HG03025 (cell line): ENCODE results near the gene OLFM4.
"Not testable (repeated sequence)": the region's sequence is repeated elsewhere in the genome, so short reads cannot be mapped to it uniquely, and the experiment has no call there.

Experiments used
- ATAC-seq: cut with Tn5 transposase; IDR thresholded peaks from one replicate; pipeline ENCODE4 v1.9.1; 2021; ENCODE audit warnings: mild to moderate bottlenecking, moderate library complexity; ENCODE audit not compliant: unreplicated experiment, low FRiP score

Gene OLFM4

GRCh38 chr13:53013113-53013512 lies 15.5 kb upstream of the OLFM4 start:
- no peak for ATAC-seq

GRCh38 chr13:53014018-53014417 lies 14.6 kb upstream of the OLFM4 start:
- not testable (repeated sequence) for ATAC-seq

- ATAC-seq, result no peak
These were observed 13.8 kb upstream of the OLFM4 start for GRCh38 chr13:53014495-53015443.

- ATAC-seq, result no peak
These were observed 12.6 kb upstream of the OLFM4 start for GRCh38 chr13:53015971-53016370.

- no peak for ATAC-seq
These were observed 11.1 kb upstream of the OLFM4 start for GRCh38 chr13:53017433-53017970.

- ATAC-seq, result no peak
These were observed 9.6 kb upstream of the OLFM4 start for GRCh38 chr13:53018690-53019647.

- ATAC-seq, result no peak
These were observed 7.8 kb upstream of the OLFM4 start for GRCh38 chr13:53020764-53021335.

DNA sequence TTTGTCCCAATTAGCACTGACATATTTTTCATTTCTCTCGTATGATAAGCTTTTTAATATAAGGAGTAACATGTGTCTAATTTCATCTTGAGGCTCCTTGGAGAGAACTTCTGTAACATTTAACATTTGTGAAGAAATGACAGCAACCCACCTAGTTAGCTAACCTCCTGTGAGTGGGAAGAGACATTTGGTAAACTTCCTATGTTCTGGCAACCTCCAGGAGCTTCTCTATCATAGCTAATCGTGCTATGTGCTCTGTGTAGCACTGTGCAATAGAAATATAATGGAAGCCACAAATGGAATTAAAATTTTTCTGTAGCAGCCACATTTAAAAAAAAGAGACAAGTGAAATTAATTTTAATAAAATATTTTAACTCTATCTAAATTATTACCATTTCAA lies 5.4 kb upstream of the OLFM4 start:
- ATAC-seq, result no peak

- no peak for ATAC-seq
These were observed 550 bp upstream of the OLFM4 start for GRCh38 chr13:53028063-53028462.

- no peak for ATAC-seq
These were observed 4.2 kb downstream of the OLFM4 start for GRCh38 chr13:53032849-53033248.

DNA sequence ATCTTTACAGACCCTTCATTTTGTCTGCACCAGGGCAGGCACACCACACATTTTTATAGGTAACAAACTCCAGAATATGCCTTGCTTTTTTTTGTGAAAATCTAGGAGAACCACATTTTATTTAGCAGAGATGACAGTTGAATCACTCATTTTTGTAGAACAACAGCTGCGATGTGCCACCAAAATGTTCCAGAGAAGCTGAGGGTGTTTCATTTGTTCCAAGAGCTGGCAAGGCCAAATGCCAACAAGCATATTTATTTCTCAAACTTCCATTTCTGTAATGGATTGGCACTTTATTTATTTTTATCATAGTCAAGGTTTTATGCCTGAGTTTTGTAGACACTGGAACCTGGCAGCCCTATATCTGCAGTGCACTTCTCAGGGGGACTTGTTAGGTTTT lies 10.4 kb downstream of the OLFM4 start:
- ATAC-seq, result no peak

DNA sequence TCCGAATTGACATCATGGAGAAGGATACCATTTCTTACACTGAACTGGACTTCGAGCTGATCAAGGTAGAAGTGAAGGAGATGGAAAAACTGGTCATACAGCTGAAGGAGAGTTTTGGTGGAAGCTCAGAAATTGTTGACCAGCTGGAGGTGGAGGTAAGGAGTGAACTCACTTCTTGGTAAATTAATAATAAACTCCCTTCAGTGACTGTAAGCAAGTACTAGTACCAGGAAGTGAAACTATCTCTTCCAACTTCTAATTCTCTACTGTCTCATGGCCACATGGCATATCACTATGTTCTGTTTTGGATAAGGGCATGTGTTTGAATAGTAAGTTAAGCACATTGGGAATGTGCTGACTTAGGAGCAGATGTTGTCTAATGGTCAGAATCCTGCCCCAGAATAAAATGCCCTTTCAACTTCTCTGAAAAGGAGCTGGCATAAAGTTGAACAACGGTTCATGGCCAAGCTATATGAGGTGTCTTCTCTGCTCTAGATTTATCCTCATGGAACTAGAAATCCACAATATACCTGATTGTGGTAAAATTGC lies 13.4 kb downstream of the OLFM4 start:
- ATAC-seq, result no peak

GRCh38 chr13:53042877-53043276 lies 14.3 kb downstream of the OLFM4 start:
- ATAC-seq, result no peak

DNA sequence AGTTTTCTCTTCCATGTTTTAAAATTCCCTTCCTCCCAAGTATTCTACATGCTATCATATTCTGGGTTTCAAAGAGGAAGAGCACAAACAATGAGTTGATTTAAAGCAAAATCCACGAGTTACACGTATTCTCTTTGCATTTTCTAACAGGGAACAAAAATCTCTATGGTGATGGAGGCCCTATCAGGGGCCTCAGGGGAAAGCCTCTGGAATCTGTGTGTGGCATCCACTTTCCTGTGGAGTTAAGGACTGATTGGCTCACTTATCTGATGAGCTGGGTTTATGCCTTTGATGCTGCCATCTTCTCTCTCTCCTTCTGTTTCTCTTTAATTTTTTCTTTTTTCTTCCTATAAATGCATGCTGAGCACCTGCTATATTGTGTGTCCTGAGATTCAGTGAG lies 14.8 kb downstream of the OLFM4 start:
- ATAC-seq, result no peak

DNA sequence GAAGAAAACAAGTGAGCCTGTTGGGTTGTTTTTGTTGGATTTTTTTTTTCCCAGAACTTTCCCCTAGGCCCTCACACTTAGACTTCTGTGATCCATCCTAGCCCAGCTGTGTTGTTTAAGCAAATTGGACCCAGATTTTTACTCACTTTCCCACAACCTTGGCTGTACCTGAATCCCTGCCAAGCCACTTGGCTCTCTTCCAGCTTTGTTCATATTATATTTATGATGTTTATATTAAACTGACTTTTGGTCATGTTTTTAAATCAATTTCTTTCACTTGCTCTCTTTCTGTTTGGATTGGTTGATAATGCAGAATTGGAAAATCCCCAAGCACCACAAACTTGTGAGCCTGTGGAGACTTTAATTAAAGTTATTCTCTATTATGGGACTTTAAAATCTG lies 16.6 kb downstream of the OLFM4 start:
- ATAC-seq, result no peak

- ATAC-seq, result no peak
These were observed 20.3 kb downstream of the OLFM4 start for GRCh38 chr13:53048880-53049279.

DNA sequence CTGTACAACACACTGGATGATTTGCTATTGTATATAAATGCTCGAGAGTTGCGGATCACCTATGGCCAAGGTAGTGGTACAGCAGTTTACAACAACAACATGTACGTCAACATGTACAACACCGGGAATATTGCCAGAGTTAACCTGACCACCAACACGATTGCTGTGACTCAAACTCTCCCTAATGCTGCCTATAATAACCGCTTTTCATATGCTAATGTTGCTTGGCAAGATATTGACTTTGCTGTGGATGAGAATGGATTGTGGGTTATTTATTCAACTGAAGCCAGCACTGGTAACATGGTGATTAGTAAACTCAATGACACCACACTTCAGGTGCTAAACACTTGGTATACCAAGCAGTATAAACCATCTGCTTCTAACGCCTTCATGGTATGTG lies 21.5 kb downstream of the OLFM4 start:
- ATAC-seq, result no peak

DNA sequence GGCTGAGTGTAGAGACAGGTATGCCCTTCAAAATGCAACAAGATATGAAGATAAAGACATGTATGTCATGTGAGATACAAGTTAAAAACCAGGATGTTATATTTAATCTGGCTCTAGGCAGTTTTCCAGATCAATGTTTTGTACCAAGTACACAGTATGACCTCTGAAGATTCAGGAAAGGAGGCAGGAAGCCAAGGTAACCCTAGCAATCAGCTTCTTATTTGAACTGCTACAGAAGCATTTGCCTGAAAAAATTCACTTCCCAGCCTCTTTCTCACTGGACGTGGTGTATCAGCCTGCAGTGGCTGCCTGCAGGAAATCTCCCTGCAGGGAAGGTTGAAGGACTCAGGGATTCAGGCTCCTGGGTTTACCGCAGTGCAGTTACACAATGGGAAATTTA lies 24.1 kb downstream of the OLFM4 start:
- ATAC-seq, result no peak

GRCh38 chr13:53054569-53054968 lies 26.0 kb downstream of the OLFM4 start:
- no peak for ATAC-seq

- ATAC-seq, result no peak
These were observed 29.6 kb downstream of the OLFM4 start for GRCh38 chr13:53058065-53058679.
